Gastroesophageal sphincter (tissue), 3 donors: ENCODE measurements around the gene CDADC1.

Experiments used
- CTCF ChIP-seq, 4 experiments: fragments of 200-600 bp in 2 of 4; fragments of 450-650 bp in 2 of 4; sonication (generic) in 1 of 4; IDR thresholded peaks; one replicate each; pipeline ENCODE4 v1.5.1; 2017 to 2019; ENCODE audit warnings: antibody characterized with exemption in 4 of 4, mild to moderate bottlenecking in 2 of 4, moderate library complexity in 2 of 4
- POLR2AphosphoS5 ChIP-seq: sonication (generic); formaldehyde crosslinking; IDR thresholded peaks from one replicate; pipeline ENCODE4 v1.6.1; 2017; ENCODE audit warnings: antibody characterized with exemption

- no peak for TF ChIP-seq CTCF (IDR thresholded peaks at IDR 0.05)
- no peak for TF ChIP-seq POLR2AphosphoS5
These were observed 40.3 kb downstream of the CDADC1 start for GRCh38 chr13:49287995-49288394.
